ENCODE results near the gene KLHL22.

- no peak for TF ChIP-seq CTCF (IDR thresholded peaks at IDR 0.05; ENCODE audit: low read depth, low read length, poor library complexity, severe bottlenecking)
- no peak for TF ChIP-seq EZH2phosphoT487 (IDR thresholded peaks at IDR 0.05; ENCODE audit: borderline replicate concordance, low read length)
Measured at GRCh38 chr22:20399866-20400605, 95.6 kb downstream of the KLHL22 start.

All from DOHH2 (cell line).